GM18502 (cell line): Measurements from ENCODE around the gene KRCC1.
"Not testable (repeated sequence)": the region's sequence is repeated elsewhere in the genome, so short reads cannot be mapped to it uniquely, and the experiment has no call there.

ENCODE experiments used
- ATAC-seq: cut with Tn5 transposase; IDR thresholded peaks from one replicate; pipeline ENCODE4 v1.9.1; 2021; ENCODE audit warnings: mild to moderate bottlenecking; ENCODE audit not compliant: unreplicated experiment, poor library complexity

KRCC1 gene

DNA sequence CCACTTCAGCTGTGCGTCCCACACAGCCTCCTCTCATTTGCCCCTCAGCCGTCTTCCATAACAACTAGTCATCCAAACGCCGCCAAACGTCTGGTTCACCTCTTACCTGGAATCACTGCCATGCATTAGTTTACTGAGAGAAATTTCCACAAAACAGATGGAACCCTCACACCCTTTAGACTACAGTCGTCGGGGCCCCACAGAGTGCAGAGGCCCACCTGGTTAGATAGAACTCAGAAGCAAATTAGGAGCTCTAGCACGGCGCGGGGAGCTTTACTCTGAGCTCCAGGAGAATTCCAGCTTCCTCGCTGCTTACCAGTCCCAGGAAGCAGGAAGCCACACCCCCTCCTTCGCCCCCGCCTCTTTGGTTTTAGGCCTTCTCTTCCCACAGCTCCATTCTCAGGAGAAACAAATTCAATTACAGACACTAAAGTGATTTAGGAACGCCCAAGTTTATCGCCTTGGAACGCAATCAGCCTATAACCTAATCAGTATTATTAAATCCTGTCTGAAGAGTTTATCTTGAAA lies 48.6 kb downstream of the KRCC1 start:
- ATAC-seq, result no peak

DNA sequence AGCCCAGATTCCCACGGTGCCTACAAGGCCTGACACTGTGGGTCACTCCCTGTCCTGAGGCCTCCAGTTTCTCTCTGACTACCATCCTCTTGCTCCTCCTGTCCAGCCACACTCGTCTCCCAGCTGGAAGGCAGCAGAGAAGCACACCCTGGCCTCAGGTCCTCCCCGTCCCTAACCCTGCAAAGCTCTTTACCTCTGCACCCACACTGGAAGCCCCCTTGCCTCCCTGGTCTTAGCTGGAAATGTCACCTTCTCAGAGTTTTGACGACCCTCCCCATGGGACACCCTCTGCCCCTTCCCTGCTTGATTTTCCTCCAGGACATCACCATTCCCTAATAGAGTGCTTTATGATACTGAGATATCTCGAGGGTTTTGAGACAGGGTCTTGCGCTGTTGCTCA lies 49.8 kb downstream of the KRCC1 start:
- no peak for ATAC-seq

DNA sequence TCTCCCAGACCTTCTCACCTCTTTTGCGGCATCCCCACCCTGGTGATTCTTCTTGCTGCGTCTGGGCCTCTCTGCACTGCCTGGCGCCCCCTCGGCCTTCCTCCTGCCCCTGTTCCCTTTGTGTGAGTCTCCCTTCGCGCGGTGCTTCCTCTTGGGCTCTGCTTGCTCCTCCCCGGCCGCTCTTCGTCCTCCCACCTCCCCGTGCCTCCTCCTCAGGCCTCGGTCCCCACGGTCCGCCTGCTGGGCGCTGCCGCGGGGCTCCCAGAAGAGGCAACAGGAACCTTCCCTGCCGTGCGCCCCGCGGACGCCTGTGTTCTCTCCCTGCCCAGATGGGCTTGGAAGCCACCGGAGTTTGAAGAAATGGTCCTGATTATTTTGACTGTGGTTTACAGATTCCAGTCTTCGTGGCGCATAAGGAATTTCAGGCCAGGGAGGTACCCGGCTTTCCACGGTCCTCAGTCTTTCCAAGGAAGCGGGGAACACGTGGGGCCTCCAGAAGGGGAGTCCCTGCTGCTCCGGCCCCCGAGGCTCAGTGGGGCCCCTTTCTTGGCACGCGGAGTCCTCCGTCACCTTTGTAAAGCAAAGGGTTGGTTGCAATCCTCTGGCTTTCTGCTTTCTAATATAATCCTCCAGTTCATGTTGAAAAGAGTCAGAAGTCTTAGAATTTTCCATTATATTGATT lies 52.4 kb downstream of the KRCC1 start:
- no peak for ATAC-seq

- no peak for ATAC-seq
Measured at GRCh38 chr2:88002359-88002707, 53.2 kb downstream of the KRCC1 start.

GRCh38 chr2:88000474-88000873 lies 55.1 kb downstream of the KRCC1 start:
- not testable (repeated sequence) for ATAC-seq

DNA sequence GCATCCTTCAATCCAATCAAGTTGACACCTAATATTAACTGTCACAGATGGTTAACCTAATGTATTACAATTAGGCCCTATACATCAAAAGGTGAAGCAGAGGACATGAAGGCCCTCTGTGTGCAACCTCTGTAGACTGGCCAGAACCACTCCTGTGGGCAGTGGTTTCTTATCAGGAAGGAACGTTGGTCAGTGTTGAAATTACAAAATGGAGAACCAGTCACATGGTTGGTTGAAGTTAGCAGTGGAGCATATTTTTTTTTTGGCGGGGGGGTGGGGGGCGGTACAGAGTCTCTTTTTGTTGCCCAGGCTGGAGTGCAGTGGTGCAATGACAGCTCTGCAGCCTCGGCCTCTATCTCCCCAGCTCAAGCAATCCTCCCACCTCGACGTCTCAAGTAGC lies 59.0 kb downstream of the KRCC1 start:
- no peak for ATAC-seq

GRCh38 chr2:87995756-87996155 lies 59.8 kb downstream of the KRCC1 start:
- no peak for ATAC-seq

- ATAC-seq, result not testable (repeated sequence)
Measured at GRCh38 chr2:87994304-87994850, 61.2 kb downstream of the KRCC1 start.

GRCh38 chr2:87992569-87992968 lies 63.0 kb downstream of the KRCC1 start:
- ATAC-seq, result not testable (repeated sequence)

- ATAC-seq, result not testable (repeated sequence)
Measured at GRCh38 chr2:87987473-87987872, 68.1 kb downstream of the KRCC1 start.

DNA sequence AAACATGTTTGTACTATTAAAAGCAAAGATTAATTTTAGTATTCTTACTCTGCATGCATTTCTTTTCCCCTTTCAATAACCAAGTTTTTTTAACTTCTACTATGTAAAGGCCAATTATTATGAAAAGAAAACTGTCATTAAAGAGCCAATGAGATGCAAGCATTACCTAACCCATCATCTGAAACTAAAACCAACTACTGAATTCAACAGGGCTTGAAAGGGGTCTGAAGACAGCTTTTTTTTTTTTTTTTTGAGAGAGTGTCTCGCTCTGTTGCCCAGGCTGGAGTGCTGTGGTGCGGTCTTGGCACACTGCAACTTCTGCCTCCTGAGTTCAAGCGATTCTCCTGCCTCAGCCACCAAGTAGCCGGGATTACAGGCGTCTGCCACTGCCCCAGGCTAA lies 69.7 kb downstream of the KRCC1 start:
- ATAC-seq, result not testable (repeated sequence)

DNA sequence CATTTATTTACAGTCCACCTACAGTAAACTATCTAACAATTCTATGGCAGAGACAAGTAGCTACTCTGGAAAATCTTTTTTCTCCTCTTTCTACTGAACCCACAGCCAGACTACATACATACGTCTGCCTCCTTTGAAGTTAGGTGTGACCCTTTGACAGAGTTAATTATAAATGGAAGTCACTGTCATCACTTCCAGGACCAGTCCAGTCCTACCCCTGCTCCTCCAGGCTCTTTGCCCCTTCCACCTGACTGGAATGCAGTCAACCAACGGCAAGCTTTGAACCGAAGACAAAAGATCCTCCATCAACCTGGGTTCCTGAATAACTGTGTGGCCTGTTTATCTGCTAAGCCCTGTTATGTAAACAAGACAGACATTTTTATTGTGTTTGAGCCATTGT lies 74.4 kb downstream of the KRCC1 start:
- not testable (repeated sequence) for ATAC-seq
